Measurements from ENCODE around the gene SDK1.

DNA sequence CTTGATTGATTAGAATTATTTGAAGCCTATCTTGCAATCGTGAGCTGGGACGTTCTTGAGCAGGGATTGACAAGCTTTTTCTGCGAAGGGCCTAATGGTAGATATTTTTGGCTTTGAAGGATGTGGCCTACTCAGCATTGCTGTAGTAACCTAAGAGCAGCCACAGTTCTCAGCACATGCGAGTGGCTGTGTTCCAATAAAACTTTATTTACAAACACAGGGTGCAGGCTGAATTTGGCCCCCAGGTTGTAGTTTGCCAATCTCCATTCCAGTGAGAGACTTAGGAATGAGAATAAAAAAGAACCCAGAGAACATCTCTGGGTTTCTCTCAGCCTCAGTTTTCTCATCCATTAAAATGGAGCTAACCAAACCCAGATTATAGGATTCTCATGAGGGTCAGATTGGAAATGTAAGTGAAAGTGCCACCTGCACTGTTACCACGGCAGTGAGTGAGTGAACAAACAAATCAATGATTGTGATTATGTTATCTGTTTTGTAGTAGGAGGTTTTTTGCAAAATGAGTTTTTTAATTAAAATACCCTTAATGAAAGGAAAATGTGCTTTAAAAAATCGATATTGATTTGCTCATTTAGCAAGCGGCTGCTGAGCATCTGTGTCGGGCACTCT lies 664.0 kb downstream of the SDK1 start:
- TF ChIP-seq EZH2 (IDR thresholded peaks at IDR 0.05; ENCODE audit: borderline replicate concordance, low read depth, low read length, severe bottlenecking): no peak
- TF ChIP-seq, protein P1, sequence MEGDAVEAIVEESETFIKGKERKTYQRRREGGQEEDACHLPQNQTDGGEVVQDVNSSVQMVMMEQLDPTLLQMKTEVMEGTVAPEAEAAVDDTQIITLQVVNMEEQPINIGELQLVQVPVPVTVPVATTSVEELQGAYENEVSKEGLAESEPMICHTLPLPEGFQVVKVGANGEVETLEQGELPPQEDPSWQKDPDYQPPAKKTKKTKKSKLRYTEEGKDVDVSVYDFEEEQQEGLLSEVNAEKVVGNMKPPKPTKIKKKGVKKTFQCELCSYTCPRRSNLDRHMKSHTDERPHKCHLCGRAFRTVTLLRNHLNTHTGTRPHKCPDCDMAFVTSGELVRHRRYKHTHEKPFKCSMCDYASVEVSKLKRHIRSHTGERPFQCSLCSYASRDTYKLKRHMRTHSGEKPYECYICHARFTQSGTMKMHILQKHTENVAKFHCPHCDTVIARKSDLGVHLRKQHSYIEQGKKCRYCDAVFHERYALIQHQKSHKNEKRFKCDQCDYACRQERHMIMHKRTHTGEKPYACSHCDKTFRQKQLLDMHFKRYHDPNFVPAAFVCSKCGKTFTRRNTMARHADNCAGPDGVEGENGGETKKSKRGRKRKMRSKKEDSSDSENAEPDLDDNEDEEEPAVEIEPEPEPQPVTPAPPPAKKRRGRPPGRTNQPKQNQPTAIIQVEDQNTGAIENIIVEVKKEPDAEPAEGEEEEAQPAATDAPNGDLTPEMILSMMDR (IDR thresholded peaks at IDR 0.05; ENCODE audit: borderline replicate concordance, extremely low read depth, low read length, poor library complexity, severe bottlenecking): no peak
